Sigmoid colon (tissue), 4 donors: ENCODE results near the gene ATXN1.

Source experiments
- CTCF ChIP-seq, 4 experiments: fragments of 450-650 bp in 3 of 4; fragments of 200-600 bp in 1 of 4; IDR thresholded peaks; one replicate each; pipeline ENCODE4 v1.5.1; 2016 to 2019; ENCODE audit warnings: antibody characterized with exemption in 4 of 4, mild to moderate bottlenecking in 3 of 4, moderate library complexity in 2 of 4
- POLR2A ChIP-seq, 2 donors: fragments of 450-650 bp; IDR thresholded peaks; one replicate each; pipeline ENCODE4 v1.6.1; 2016; ENCODE audit warnings: antibody characterized with exemption in 2 of 2, mild to moderate bottlenecking in 2 of 2, moderate library complexity in 2 of 2
- POLR2AphosphoS5 ChIP-seq, 4 donors: sonication (generic); formaldehyde crosslinking; IDR thresholded peaks; one replicate each; pipeline ENCODE4 v1.6.1; 2017; ENCODE audit warnings: antibody characterized with exemption in 4 of 4

- no peak for TF ChIP-seq CTCF (IDR thresholded peaks at IDR 0.05)
- TF ChIP-seq POLR2AphosphoS5 (IDR thresholded peaks at IDR 0.05), result no peak
- TF ChIP-seq POLR2A (IDR thresholded peaks at IDR 0.05), result no peak
Observed at GRCh38 chr6:16623731-16624130, 137.5 kb downstream of the ATXN1 start.
